Superior temporal gyrus (tissue), 1 donor: Measurements from ENCODE around the gene KIF15.
"Not testable (repeated sequence)": the region's sequence is repeated elsewhere in the genome, so short reads cannot be mapped to it uniquely, and the experiment has no call there.

Experiments
- DNase-seq: peaks from one replicate; pipeline ENCODE4 v3.0.0-alpha.2; 2016; ENCODE audit errors: extremely low spot score

Gene KIF15

GRCh38 chr3:44761424-44762169, at the start of gene KIF15, which contains the start of gene KIAA1143:
KIF15 (plus strand) TSS chr3:44761794; CDS start chr3:44761866, 72 bp downstream.
KIAA1143 (minus strand) TSS chr3:44761619; CDS start chr3:44761602, 17 bp downstream.
- peak; percentile 98 for DNase-seq

- peak; percentile 91 for DNase-seq
These were observed 49.0 kb upstream of the KIF15 start, which contains the start of gene ZNF502 for GRCh38 chr3:44712455-44713075. ZNF502 (plus strand) TSS chr3:44712660; CDS start chr3:44720262, 7,602 bp downstream.

GRCh38 chr3:44721231-44722102, 40.1 kb upstream of the KIF15 start:
- no peak for DNase-seq

DNA sequence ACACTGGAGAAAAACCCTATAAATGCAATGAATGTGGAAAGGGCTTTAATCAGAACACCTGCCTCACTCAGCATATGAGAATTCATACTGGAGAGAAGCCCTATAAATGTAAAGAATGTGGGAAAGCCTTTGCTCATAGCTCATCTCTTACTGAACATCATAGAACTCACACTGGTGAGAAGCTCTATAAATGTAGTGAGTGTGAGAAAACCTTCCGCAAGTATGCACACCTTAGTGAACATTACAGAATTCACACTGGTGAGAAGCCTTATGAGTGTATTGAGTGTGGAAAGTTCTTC, 39.5 kb upstream of the KIF15 start:
- DNase-seq = no peak

- peak; percentile 89 for DNase-seq
These were observed 32.1 kb upstream of the KIF15 start, which contains the start of gene ZNF501 for GRCh38 chr3:44729384-44729910. ZNF501 (plus strand) TSS chr3:44729635; CDS start chr3:44734422, 4,787 bp downstream.

- no peak for DNase-seq
These were observed 26.9 kb upstream of the KIF15 start for GRCh38 chr3:44734646-44735168.

GRCh38 chr3:44761101-44761423, 532 bp upstream of the KIF15 start:
- no peak for DNase-seq

DNA sequence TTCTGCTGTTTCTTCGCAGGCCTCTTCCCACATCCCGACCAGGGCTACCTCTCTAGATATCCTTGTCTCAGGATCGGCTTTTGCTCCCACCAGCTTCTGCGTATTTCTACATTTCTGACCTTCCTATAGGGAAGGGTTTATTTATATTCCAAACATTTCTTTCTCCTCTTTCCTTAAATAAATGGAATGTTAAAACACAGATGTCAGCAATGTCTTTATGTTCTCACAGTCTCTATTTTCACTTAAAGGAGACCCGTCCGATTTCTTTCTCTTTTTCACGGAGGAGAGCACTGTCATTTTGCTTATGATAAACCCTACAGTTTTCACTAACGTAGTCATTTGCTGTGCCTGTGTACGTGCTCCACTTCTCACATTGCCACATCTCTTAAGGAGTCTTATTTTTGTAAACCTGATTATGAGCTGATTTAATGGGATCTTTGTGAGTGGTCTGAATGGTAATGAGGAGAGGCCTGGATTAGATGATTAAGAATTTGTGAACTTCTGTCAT, 630 bp downstream of the KIF15 start:
- no peak for DNase-seq

- no peak for DNase-seq
These were observed 1.1 kb downstream of the KIF15 start for GRCh38 chr3:44762690-44763089.

- no peak for DNase-seq
These were observed 2.7 kb downstream of the KIF15 start for GRCh38 chr3:44764248-44764647.

DNA sequence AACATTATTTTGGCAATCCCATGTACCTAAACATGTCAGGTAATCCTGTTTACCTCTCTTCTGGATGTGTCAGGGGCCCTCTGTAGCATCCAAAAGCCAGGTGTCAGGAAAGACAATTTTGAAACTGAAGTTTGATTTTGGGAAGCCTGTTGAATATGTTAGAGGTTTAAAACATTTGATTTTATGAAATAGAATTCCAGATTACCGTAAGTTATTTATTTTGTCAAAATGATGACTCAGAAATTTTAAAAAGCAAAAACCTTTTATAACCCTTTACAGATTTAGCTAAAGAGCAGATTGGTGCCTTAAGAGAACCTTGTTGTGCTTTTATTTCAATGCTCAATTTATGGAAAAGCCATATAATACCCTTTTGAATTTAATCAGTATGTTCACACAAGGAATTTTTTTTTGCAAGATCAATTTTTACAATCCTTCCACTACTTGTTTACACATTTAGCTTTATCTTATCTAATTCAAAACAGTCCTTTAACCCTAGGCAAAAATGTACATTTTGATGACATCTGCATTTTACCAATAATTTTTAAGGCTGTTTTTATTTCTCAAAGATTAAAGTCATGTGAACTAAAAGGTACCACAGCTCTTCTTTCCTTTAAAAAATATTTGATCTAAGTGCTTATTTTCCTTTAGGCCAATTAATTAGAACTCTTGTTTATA, 10.0 kb downstream of the KIF15 start:
- no peak for DNase-seq

GRCh38 chr3:44772099-44772442, 10.5 kb downstream of the KIF15 start:
- DNase-seq = no peak

- no peak for DNase-seq
These were observed 21.3 kb downstream of the KIF15 start for GRCh38 chr3:44782891-44783290.

DNA sequence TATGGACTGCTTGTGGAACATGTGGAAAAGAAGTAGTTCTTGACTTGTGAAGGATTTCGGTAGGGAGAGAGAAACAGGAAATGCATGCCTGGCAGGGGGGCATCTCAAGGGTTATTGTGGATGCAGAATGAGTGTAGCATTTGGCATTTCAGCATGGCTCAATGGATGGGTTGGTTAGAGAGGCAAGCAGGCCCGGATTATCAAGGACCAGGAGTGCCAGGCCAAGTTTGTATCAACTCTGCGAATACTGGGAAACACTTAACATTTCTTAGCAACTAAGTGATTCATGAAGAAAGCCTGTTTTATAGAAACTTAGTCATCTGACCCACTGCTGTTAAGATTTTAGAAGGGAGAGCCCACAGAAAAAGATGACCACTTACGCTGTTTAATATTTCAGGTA, 33.6 kb downstream of the KIF15 start:
- no peak for DNase-seq

DNA sequence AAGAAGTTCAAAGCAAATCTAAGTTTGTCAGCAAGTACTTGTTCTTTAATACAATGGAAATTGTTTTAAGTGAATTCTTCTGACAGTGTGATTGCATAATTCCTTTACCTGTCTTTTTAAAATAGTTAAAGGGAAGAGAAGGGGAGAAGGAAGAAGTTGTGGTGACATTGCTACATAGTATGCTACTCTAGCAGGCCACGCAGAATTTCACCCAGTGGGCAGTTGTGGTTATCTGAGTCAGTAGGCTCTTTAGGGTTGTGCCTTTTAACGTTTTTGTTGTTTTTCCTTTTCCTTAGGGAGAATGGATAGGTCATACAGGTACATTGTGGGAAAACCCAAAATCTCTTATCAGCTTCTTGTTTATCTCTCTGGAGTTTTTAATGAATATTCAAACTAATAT, 40.4 kb downstream of the KIF15 start:
- DNase-seq = no peak

- no peak for DNase-seq
These were observed 41.7 kb downstream of the KIF15 start for GRCh38 chr3:44803298-44803697.

GRCh38 chr3:44805960-44806359, 44.4 kb downstream of the KIF15 start:
- DNase-seq = no peak

DNA sequence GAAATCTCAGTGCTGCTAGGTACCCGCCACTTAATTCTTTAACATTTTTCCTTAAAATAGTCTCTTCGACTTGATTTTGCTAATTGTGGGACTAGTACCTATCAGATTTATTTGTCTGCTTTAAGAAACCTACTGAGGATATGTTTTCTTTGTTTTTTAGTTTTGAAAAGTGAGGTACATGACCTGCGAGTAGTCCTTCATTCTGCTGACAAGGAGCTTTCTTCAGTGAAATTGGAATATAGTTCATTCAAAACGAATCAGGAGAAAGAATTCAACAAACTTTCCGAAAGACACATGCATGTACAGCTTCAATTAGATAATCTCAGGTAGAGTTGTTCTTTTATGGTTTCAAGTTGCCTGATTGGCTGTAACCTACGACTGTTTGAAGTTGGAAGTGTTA, 53.2 kb downstream of the KIF15 start:
- DNase-seq = no peak

GRCh38 chr3:44816334-44816733, 54.7 kb downstream of the KIF15 start:
- not testable (repeated sequence) for DNase-seq

- not testable (repeated sequence) for DNase-seq
These were observed 59.6 kb downstream of the KIF15 start for GRCh38 chr3:44821206-44821605.

GRCh38 chr3:44825264-44825925, 63.8 kb downstream of the KIF15 start:
- no peak for DNase-seq
